ENCODE measurements around the gene LRRC8B. TPM values are rescaled to one million over a fixed set of nuclear protein-coding genes. Genes with fewer than 3 reads are reported as not detected.

LRRC8B gene
- total RNA-seq, 1 donor: 1.4 TPM

- Histone ChIP-seq H2AFZ (ENCODE audit: low read length) (peak overlapping the region; percentile 94), H4K20me1 (ENCODE audit: insufficient read depth, low read length) (no peaks in the 10 kb centered on the region), H3K79me2 (ENCODE audit: insufficient read depth, low read length) (peaks cover 21% of the 10 kb centered on the region), H3K36me3 (ENCODE audit: insufficient read depth, low read length) (no peaks in the 10 kb centered on the region), H3K9me3 (ENCODE audit: low read depth, low read length) (no peaks in the 10 kb centered on the region), H3K27me3 (ENCODE audit: insufficient read depth, low read length) (no peaks in the 10 kb centered on the region), H3K27ac (ENCODE audit: low read depth, low read length) (no peak overlapping the region), H3K4me1 (ENCODE audit: insufficient read depth, low read length) (peaks cover 20% of the 10 kb centered on the region), H3K4me3 (ENCODE audit: insufficient read depth, low read length) (peak overlapping the region; percentile 83), H3K4me2 (ENCODE audit: insufficient read depth, low read length) (peak overlapping the region; percentile 95)
- no peak for TF ChIP-seq CTCF (IDR thresholded peaks at IDR 0.05; ENCODE audit: extremely low read depth, low read depth, low read length)
- peak; percentile 91 for DNase-seq (ENCODE audit: insufficient read length, low spot score, missing footprints)
Observed at GRCh38 chr1:89633800-89634625, 109.4 kb downstream of the LRRC8B start.

GRCh38 chr1:89635825-89636815 is 111.5 kb downstream of the LRRC8B start:
- Histone ChIP-seq H3K4me2 (ENCODE audit: insufficient read depth, low read length) (peak overlapping the region; percentile 67), H3K27ac (ENCODE audit: low read depth, low read length) (peak overlapping the region; percentile 57), H3K4me1 (ENCODE audit: insufficient read depth, low read length) (peaks cover 23% of the 10 kb centered on the region), H4K20me1 (ENCODE audit: insufficient read depth, low read length) (no peaks in the 10 kb centered on the region), H3K27me3 (ENCODE audit: insufficient read depth, low read length) (no peaks in the 10 kb centered on the region), H3K9me3 (ENCODE audit: low read depth, low read length) (no peaks in the 10 kb centered on the region), H3K79me2 (ENCODE audit: insufficient read depth, low read length) (peaks cover 28% of the 10 kb centered on the region), H3K36me3 (ENCODE audit: insufficient read depth, low read length) (no peaks in the 10 kb centered on the region), H3K4me3 (ENCODE audit: insufficient read depth, low read length) (no peak overlapping the region), H2AFZ (ENCODE audit: low read length) (no peak overlapping the region)
- DNase-seq (ENCODE audit: insufficient read length, low spot score, missing footprints): peak; percentile 64
- TF ChIP-seq CTCF (IDR thresholded peaks at IDR 0.05; ENCODE audit: extremely low read depth, low read depth, low read length): no peak

- peaks cover 20% of the 10 kb centered on the region for H3K4me1 ChIP-seq (ENCODE audit: insufficient read depth, low read length)
- H3K4me3 ChIP-seq (ENCODE audit: insufficient read depth, low read length): no peak overlapping the region
- no peaks in the 10 kb centered on the region for H3K9me3 ChIP-seq (ENCODE audit: low read depth, low read length)
- H2AFZ ChIP-seq (ENCODE audit: low read length): no peak overlapping the region
- no peak for DNase-seq (ENCODE audit: insufficient read length, low spot score, missing footprints)
- TF ChIP-seq CTCF (IDR thresholded peaks at IDR 0.05; ENCODE audit: extremely low read depth, low read depth, low read length): no peak
- H3K79me2 ChIP-seq (ENCODE audit: insufficient read depth, low read length): peaks cover 31% of the 10 kb centered on the region
- H3K27me3 ChIP-seq (ENCODE audit: insufficient read depth, low read length): no peaks in the 10 kb centered on the region
- H3K27ac ChIP-seq (ENCODE audit: low read depth, low read length): no peak overlapping the region
- no peaks in the 10 kb centered on the region for H3K36me3 ChIP-seq (ENCODE audit: insufficient read depth, low read length)
- no peak overlapping the region for H3K4me2 ChIP-seq (ENCODE audit: insufficient read depth, low read length)
- H4K20me1 ChIP-seq (ENCODE audit: insufficient read depth, low read length): no peaks in the 10 kb centered on the region
Observed at GRCh38 chr1:89637496-89637895, 112.9 kb downstream of the LRRC8B start.
